GM12874 (cell line): Measurements from ENCODE around the gene TMEM91.

Experiments
- CTCF ChIP-seq: IDR thresholded peaks from 2 replicates; pipeline ENCODE4 v1.5.1; 2011; ENCODE audit warnings: low read depth, mild to moderate bottlenecking, control low read depth, low read length, moderate library complexity; ENCODE audit not compliant: insufficient read depth

Gene TMEM91

GRCh38 chr19:41355035-41355434 is 21.3 kb upstream of the TMEM91 start:
- TF ChIP-seq CTCF = no peak

GRCh38 chr19:41355802-41356201 is 20.5 kb upstream of the TMEM91 start:
- TF ChIP-seq CTCF = no peak

- TF ChIP-seq CTCF = no peak
Measured at GRCh38 chr19:41356984-41357739, 19.2 kb upstream of the TMEM91 start.

GRCh38 chr19:41357746-41358145 is 18.6 kb upstream of the TMEM91 start:
- TF ChIP-seq CTCF = no peak

- no peak for TF ChIP-seq CTCF
Measured at GRCh38 chr19:41359741-41360140, 16.6 kb upstream of the TMEM91 start.

GRCh38 chr19:41362143-41362847 is 14.0 kb upstream of the TMEM91 start:
- no peak for TF ChIP-seq CTCF

- no peak for TF ChIP-seq CTCF
Measured at GRCh38 chr19:41363371-41363752, 13.0 kb upstream of the TMEM91 start.
